ENCODE measurements around the gene PCDHGA11. TPM values are rescaled to one million over a fixed set of nuclear protein-coding genes. Genes with fewer than 3 reads are reported as not detected.

PCDHGA11 gene
- total RNA-seq, 1 experiment from 2014 or later: 0.39 TPM

DNA sequence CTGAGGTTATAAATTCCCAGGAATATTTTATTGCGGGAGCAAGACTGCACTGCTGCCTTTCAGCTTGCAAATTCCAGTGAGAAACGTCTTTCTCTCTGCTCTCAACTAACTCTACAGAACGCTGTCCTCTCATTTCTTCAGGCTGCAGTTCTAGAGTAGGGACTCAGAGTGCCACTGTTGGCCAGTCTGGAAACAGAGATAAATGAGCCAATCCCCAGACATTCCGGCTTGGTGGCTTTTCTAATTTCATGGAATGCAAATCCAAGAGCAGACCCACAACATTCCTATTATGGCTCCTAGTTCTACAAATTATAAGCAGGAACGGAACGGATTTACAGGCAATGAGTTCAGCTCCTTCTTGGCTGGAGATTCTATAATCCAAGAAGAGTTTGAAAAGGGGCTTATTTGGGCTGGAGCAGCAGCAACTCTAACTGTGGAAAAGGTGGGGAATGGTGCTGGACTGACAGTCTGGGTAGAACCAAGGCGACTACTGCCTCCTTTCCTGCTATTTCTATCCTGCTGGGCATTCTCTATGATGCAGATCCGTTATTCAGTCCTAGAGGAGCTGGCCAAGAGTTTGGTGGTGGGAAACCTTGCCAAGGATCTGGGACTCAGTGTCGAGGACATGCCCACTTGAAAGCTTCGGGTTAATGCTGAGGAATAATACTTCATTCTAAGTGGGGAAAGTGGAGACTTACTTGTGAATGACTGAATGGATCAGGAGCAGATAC, 18.7 kb downstream of the PCDHGA11 start:
- POLR2A ChIA-PET: no interaction called here
- no peaks in the 10 kb centered on the region for H3K36me3 ChIP-seq (ENCODE audit: control insufficient read depth, insufficient read depth, low read length)
- CTCF ChIA-PET: interaction anchor here (0.6 kb wide), 1 partner anchor 26 kb away, joined by 3 read pairs; no protein-coding TSS in a partner anchor

DNA sequence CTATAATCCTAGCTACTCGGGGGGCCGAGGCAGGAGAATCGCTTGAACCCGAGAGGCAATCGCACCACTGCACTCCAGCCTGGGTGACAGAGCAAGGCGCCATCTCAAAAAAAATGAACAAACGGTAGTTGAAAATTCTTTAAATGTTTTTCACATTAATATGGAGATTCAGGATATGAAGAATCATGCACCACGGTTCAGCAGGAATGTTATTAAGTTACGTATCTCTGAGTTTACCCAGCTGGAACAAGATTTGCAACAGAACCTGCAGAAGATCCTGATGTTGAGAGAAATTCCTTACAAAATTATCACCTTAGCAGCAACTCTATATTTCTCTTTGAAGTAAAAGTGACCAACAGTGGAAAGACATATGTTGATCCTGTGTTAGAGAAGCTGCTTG, 19.5 kb downstream of the PCDHGA11 start:
- BruUV-seq (replicated peaks): no TSS peak
- no peak overlapping the region for H3K4me3 ChIP-seq (ENCODE audit: low read depth in 2 of 2, low read length in 2 of 2)
- no peaks in the 10 kb centered on the region for H3K27me3 ChIP-seq (ENCODE audit: control insufficient read depth, insufficient read depth, low read length)
- no peaks in the 10 kb centered on the region; the same call in 1 of the 2 replicates for H3K9me3 ChIP-seq (ENCODE audit: control insufficient read depth, insufficient read depth, low read depth, low read length)
- ATAC-seq (no peak), DNase-seq (ENCODE audit: low read depth, low spot score) (no peak)
- POLR2A ChIA-PET: no interaction called here
- no peaks in the 10 kb centered on the region for H3K36me3 ChIP-seq (ENCODE audit: control insufficient read depth, insufficient read depth, low read length)
- CTCF ChIA-PET: no interaction called here
- no peak overlapping the region for H3K27ac ChIP-seq (ENCODE audit: low read length)
- no peaks in the 10 kb centered on the region for H3K4me1 ChIP-seq (ENCODE audit: control insufficient read depth, insufficient read depth, low read length)
- TF ChIP-seq POLR2AphosphoS5 (IDR thresholded peaks at IDR 0.05; ENCODE audit: low read depth, low read length): no peak
- TF ChIP-seq REST (IDR thresholded peaks at IDR 0.05; ENCODE audit: insufficient read depth in 1 of 2, low read depth in 2 of 2, low read length in 1 of 2): no peak
- TF ChIP-seq, protein P1, sequence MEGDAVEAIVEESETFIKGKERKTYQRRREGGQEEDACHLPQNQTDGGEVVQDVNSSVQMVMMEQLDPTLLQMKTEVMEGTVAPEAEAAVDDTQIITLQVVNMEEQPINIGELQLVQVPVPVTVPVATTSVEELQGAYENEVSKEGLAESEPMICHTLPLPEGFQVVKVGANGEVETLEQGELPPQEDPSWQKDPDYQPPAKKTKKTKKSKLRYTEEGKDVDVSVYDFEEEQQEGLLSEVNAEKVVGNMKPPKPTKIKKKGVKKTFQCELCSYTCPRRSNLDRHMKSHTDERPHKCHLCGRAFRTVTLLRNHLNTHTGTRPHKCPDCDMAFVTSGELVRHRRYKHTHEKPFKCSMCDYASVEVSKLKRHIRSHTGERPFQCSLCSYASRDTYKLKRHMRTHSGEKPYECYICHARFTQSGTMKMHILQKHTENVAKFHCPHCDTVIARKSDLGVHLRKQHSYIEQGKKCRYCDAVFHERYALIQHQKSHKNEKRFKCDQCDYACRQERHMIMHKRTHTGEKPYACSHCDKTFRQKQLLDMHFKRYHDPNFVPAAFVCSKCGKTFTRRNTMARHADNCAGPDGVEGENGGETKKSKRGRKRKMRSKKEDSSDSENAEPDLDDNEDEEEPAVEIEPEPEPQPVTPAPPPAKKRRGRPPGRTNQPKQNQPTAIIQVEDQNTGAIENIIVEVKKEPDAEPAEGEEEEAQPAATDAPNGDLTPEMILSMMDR (IDR thresholded peaks at IDR 0.05): no peak
- no peak for TF ChIP-seq SIN3A (IDR thresholded peaks at IDR 0.05; ENCODE audit: borderline replicate concordance, insufficient read depth, low read depth, low read length)
- no peak for TF ChIP-seq TCF7L2 (IDR thresholded peaks at IDR 0.05; ENCODE audit: low read depth, low read length)
- in situ Hi-C loops (cut with HindIII; ENCODE audit: low pct_unique_long_range_greater_than_20kb, low sequenced_read_pairs): no loop called here
- intact Hi-C loops (cut with micrococcal nuclease; ENCODE audit: unreplicated experiment): no loop called here

More for the DNA sequence above, 18.7 kb downstream of the PCDHGA11 start:
- no peak overlapping the region for H3K27ac ChIP-seq (ENCODE audit: low read length)
- H3K9me3 ChIP-seq (ENCODE audit: control insufficient read depth, insufficient read depth, low read depth, low read length): no peaks in the 10 kb centered on the region; the same call in 1 of the 2 replicates
- in situ Hi-C loops (cut with HindIII; ENCODE audit: low pct_unique_long_range_greater_than_20kb, low sequenced_read_pairs) (no loop called here), intact Hi-C loops (cut with micrococcal nuclease; ENCODE audit: unreplicated experiment) (no loop called here)
- H3K4me3 ChIP-seq (ENCODE audit: low read depth in 2 of 2, low read length in 2 of 2): no peak overlapping the region
- DNase-seq (ENCODE audit: low read depth, low spot score): no peak
- ATAC-seq: no peak
- TF ChIP-seq REST (IDR thresholded peaks at IDR 0.05; ENCODE audit: insufficient read depth in 1 of 2, low read depth in 2 of 2, low read length in 1 of 2) (no peak), POLR2AphosphoS5 (IDR thresholded peaks at IDR 0.05; ENCODE audit: low read depth, low read length) (no peak), TCF7L2 (IDR thresholded peaks at IDR 0.05; ENCODE audit: low read depth, low read length) (no peak), SIN3A (IDR thresholded peaks at IDR 0.05; ENCODE audit: borderline replicate concordance, insufficient read depth, low read depth, low read length) (no peak)
- TF ChIP-seq, protein P1 (IDR thresholded peaks at IDR 0.05): no peak
- no peaks in the 10 kb centered on the region for H3K27me3 ChIP-seq (ENCODE audit: control insufficient read depth, insufficient read depth, low read length)
- no peaks in the 10 kb centered on the region for H3K4me1 ChIP-seq (ENCODE audit: control insufficient read depth, insufficient read depth, low read length)
- no TSS peak for BruUV-seq (replicated peaks)

All from Panc1 (cell line).